Gastroesophageal sphincter (tissue), 3 donors: Measurements from ENCODE around the gene CTH.

ENCODE experiments used
- CTCF ChIP-seq, 4 experiments: fragments of 200-600 bp in 2 of 4; fragments of 450-650 bp in 2 of 4; sonication (generic) in 1 of 4; IDR thresholded peaks; one replicate each; pipeline ENCODE4 v1.5.1; 2017 to 2019; ENCODE audit warnings: antibody characterized with exemption in 4 of 4, mild to moderate bottlenecking in 2 of 4, moderate library complexity in 2 of 4
- POLR2A ChIP-seq, 2 donors: fragments of 450-650 bp; IDR thresholded peaks; one replicate each; pipeline ENCODE4 v1.6.1; 2017; ENCODE audit warnings: antibody characterized with exemption in 2 of 2, mild to moderate bottlenecking in 2 of 2, moderate library complexity in 1 of 2
- POLR2AphosphoS5 ChIP-seq: sonication (generic); formaldehyde crosslinking; IDR thresholded peaks from one replicate; pipeline ENCODE4 v1.6.1; 2017; ENCODE audit warnings: antibody characterized with exemption

GRCh38 chr1:70403759-70404158 lies 7.3 kb upstream of the CTH start:
- no peak for TF ChIP-seq CTCF (IDR thresholded peaks at IDR 0.05)
- no peak for TF ChIP-seq POLR2A (IDR thresholded peaks at IDR 0.05)
- TF ChIP-seq POLR2AphosphoS5: no peak
